Stimulated activated naive B cell treated with anti-CD40 and anti-IgM and Interleukin-4, amounts not matched to agents 10 μg/mL and 1 μg/mL and 100 μg/mL, for 72 hours (primary cell): ENCODE data around the gene RAC3.
A peak's percentile ranks its signal among the peaks of the same experiment; 100 is the strongest.

Experiments
- ATAC-seq, 2 donors: fragments of 150-1000 bp; cut with Tn5 transposase; replicated peaks; 2 replicates each; pipeline ENCODE4 v1.10.0; 2021; ENCODE audit warnings: moderate library complexity in 1 of 2
- DNase-seq: peaks from one replicate; pipeline ENCODE4 v3.0.0; 2021
- H3K27ac Mint-ChIP-seq: one replicate; pipeline ENCODE4 v1.8.0; 2022; ENCODE audit warnings: mild to moderate bottlenecking, mixed read lengths
- H3K27me3 Mint-ChIP-seq, 2 donors: one replicate each; pipeline ENCODE4 v1.8.0; 2022; ENCODE audit warnings: mixed read lengths in 2 of 2
- H3K36me3 Mint-ChIP-seq, 2 donors: one replicate each; pipeline ENCODE4 v1.8.0; 2022; ENCODE audit warnings: mixed read lengths in 2 of 2, mild to moderate bottlenecking in 1 of 2
- H3K4me1 Mint-ChIP-seq, 2 donors: one replicate each; pipeline ENCODE4 v1.8.0; 2022; ENCODE audit warnings: mixed read lengths in 2 of 2, mild to moderate bottlenecking in 1 of 2
- H3K4me3 Mint-ChIP-seq, 2 donors: one replicate each; pipeline ENCODE4 v1.8.0; 2022; ENCODE audit warnings: mild to moderate bottlenecking in 2 of 2, mixed read lengths in 2 of 2, moderate library complexity in 1 of 2
- H3K9me3 Mint-ChIP-seq, 2 donors: one replicate each; pipeline ENCODE4 v1.8.0; 2022; ENCODE audit warnings: mixed read lengths in 2 of 2, mild to moderate bottlenecking in 1 of 2

Gene RAC3

DNA sequence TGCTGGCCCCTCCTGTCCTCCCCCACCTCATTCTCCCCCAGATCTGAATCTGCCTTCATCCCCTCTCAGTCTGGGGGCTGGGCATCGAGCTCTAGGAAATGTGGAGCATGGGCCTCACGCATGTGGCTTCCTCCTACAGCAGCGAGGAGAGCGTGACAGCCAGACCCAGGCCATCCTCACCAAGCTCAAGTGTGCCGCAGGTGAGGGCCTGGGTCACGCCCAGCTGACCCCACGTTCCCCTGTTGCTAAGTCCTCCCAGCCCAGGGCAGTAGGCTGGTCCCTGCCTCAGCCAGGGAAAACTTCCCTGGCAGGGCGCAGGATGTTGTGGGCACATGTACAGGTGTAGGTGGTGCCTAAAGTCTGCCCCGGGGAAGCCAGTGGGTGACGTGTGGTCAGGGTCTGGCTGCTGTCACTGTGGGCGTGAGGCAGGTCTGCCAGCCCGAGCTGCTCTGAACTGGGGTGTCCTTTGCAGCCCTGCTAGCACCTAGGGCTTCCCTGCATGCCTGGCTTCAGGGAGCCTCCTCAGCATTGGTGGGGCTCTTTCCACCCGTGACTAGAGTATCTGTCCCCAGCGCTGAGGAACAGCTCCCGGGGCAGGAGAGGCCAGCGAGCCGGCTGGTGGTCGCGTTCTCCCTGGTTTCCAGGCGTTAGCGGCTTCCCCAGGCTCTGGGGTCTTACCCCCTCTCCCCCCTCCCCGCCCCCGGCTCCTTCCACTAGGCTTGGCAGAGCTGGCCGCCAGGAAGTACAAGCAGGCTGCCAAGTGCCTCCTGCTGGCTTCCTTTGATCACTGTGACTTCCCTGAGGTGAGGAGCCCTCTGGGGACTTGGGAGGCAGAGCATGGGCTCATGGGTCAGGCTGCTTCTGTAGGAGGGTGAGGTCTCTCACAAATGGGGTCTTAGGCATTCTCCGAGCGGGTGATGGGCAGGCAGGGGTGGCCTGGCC, 23.8 kb downstream of the RAC3 start:
- peaks cover 19 to 26% of the 10 kb centered on the region in 2 donors for H3K36me3 Mint-ChIP-seq
- H3K4me3 Mint-ChIP-seq = peak overlapping the region in 1 of 2 donors; percentile 29
- H3K4me1 Mint-ChIP-seq = peaks cover 15 to 34% of the 10 kb centered on the region in 2 donors
- no peaks in the 10 kb centered on the region for H3K9me3 Mint-ChIP-seq
- no peaks in the 10 kb centered on the region for H3K27me3 Mint-ChIP-seq
- peak overlapping the region; percentile 89 for H3K27ac Mint-ChIP-seq
- no peak for ATAC-seq
- no peak for DNase-seq

DNA sequence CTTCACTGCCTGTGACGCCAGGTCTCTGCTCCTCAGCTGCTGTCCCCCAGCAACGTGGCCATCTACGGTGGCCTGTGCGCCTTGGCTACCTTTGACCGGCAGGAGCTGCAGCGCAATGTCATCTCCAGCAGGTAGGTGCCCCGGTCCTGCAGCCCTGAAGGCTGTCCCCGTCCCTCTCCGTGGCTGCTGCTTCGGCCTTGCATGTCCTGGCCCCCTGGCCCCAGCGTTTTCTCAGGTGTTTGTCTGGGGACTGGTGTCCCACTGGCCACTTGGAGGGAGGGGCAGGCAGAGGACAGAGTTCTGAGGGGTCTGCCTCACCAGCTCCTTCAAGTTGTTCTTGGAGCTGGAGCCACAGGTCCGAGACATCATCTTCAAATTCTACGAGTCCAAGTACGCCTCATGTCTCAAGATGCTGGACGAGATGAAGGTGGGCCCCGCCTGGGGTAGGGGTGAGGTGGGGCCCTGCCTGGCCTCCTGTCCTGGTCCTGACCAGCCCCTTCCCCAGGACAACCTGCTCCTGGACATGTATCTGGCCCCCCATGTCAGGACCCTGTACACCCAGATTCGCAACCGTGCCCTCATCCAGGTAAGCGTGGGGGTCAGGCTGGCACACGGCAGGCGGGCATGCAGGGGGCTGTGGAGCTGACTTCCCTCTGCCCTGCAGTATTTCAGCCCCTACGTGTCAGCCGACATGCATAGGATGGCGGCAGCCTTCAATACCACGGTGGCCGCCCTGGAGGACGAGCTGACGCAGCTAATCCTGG, 24.7 kb downstream of the RAC3 start:
- no peak overlapping the region for H3K4me3 Mint-ChIP-seq
- H3K9me3 Mint-ChIP-seq = no peaks in the 10 kb centered on the region
- H3K27me3 Mint-ChIP-seq = no peaks in the 10 kb centered on the region
- H3K4me1 Mint-ChIP-seq = peaks cover 10 to 32% of the 10 kb centered on the region in 2 donors
- H3K36me3 Mint-ChIP-seq = peaks cover 20 to 31% of the 10 kb centered on the region in 2 donors
- DNase-seq = no peak
- H3K27ac Mint-ChIP-seq = no peak overlapping the region
- ATAC-seq = no peak

DNA sequence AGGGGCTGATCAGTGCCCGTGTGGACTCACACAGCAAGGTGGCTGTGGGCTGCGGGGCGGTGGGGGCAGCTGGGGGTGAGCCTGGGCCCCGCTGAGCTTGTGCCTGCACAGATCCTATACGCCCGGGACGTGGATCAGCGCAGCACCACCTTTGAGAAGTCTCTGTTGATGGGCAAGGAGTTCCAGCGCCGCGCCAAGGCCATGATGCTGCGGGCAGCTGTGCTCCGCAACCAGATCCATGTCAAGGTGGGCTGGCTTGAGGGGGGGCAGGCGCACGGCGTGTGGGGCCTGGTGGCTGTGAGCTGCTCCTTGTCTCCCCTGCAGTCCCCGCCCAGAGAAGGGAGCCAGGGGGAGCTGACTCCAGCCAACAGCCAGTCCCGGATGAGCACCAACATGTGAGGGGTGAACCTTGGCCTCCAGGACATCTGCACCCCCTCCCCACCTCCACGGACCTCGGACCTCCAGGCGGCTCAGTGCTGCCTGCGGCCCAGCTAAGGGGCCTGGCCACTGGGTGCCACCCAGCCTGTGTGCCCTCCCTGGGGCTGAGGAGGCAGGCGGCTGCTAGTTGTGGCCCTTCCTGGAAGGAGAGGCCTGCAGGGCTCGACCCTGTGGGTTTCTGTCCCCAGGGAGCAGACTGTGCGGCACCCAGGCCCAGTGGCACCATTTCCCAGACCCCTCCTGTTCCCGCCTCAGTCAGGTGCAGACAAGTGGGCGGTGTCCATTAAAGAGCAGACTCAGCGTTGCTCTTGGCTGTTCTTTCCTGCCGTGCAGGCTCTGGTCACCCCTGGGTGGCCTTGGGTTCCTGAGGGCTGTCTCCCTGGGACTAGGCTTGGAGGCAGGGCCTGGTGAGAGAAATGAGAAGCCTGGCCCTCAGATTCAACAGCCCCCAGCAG, 25.5 kb downstream of the RAC3 start:
- Mint-ChIP-seq H3K27me3 (no peaks in the 10 kb centered on the region), H3K9me3 (no peaks in the 10 kb centered on the region), H3K36me3 (peaks cover 20 to 32% of the 10 kb centered on the region in 2 donors), H3K27ac (peak overlapping the region; percentile 59), H3K4me1 (peaks cover 10 to 34% of the 10 kb centered on the region in 2 donors), H3K4me3 (no peak overlapping the region)
- no peak for DNase-seq
- ATAC-seq = no peak

- Mint-ChIP-seq H3K36me3 (peaks cover 20 to 34% of the 10 kb centered on the region in 2 donors), H3K4me1 (peaks cover 6 to 26% of the 10 kb centered on the region in 2 donors), H3K27me3 (no peaks in the 10 kb centered on the region), H3K4me3 (no peak overlapping the region), H3K27ac (peak overlapping the region; percentile 56), H3K9me3 (no peaks in the 10 kb centered on the region)
- ATAC-seq (no peak), DNase-seq (no peak)
Observed at GRCh38 chr17:82058230-82058854, 26.9 kb downstream of the RAC3 start.

- Mint-ChIP-seq H3K27me3 (no peaks in the 10 kb centered on the region), H3K4me3 (no peak overlapping the region), H3K36me3 (peaks cover 20 to 34% of the 10 kb centered on the region in 2 donors), H3K4me1 (peaks cover 4 to 22% of the 10 kb centered on the region in 2 donors), H3K9me3 (no peaks in the 10 kb centered on the region), H3K27ac (peak overlapping the region; percentile 56)
- DNase-seq = no peak
- no peak for ATAC-seq
Observed at GRCh38 chr17:82058855-82059249, 27.4 kb downstream of the RAC3 start.

GRCh38 chr17:82059272-82060000, 28.0 kb downstream of the RAC3 start:
- DNase-seq (no peak), ATAC-seq (no peak)
- Mint-ChIP-seq H3K27ac (no peak overlapping the region), H3K27me3 (no peaks in the 10 kb centered on the region), H3K4me3 (no peak overlapping the region), H3K4me1 (peaks cover 7 to 22% of the 10 kb centered on the region in 2 donors), H3K9me3 (no peaks in the 10 kb centered on the region), H3K36me3 (peaks cover 20 to 34% of the 10 kb centered on the region in 2 donors)

DNA sequence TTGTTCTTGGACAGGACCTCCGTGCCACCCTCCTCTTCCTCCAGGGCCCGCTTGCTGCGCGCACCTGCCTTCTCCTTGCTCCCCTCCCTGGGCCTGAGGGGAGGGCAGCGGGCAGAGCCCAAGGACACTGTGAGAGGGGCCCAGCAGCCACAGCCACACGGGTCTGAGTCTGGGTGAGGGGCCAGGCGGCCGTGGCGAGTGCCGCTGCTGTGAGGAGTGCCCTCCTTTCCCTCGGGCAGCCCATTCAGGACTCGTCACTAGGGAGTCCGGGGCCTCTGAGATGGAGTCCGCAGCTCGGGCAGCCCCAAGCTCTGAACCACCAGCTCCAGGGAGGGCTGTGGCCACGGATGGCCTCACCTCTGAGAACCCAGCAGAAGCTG, 28.5 kb downstream of the RAC3 start:
- Mint-ChIP-seq H3K36me3 (peaks cover 18 to 31% of the 10 kb centered on the region in 2 donors), H3K4me3 (no peak overlapping the region), H3K27me3 (no peaks in the 10 kb centered on the region), H3K27ac (peak overlapping the region; percentile 37), H3K4me1 (peaks cover 7 to 26% of the 10 kb centered on the region in 2 donors), H3K9me3 (no peaks in the 10 kb centered on the region)
- DNase-seq (no peak), ATAC-seq (no peak)

DNA sequence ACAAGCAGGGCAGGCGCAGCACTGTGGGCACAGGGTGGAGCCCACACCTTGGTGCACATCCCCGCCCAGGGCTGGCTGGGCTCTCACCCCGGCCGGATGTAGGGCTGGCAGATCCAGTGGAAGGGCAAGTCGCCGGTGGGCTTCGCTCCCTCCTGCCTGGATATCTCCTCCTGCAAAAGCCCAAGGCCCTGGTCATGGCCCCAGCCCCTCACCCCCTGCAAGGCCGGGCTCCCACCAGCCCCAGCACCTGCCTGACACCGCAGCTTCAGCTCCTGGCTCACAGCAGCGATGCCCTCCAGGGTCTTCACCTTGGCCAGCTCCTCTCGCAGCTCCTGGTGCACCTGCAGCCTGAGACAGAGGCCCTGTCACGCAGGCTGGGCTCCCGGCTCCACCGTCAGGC, 29.1 kb downstream of the RAC3 start:
- Mint-ChIP-seq H3K4me3 (no peak overlapping the region), H3K27me3 (no peaks in the 10 kb centered on the region), H3K4me1 (peaks cover 5 to 26% of the 10 kb centered on the region in 2 donors), H3K36me3 (peaks cover 16 to 28% of the 10 kb centered on the region in 2 donors), H3K9me3 (no peaks in the 10 kb centered on the region), H3K27ac (peak overlapping the region; percentile 42)
- ATAC-seq (no peak), DNase-seq (no peak)

GRCh38 chr17:82061047-82061925, 29.8 kb downstream of the RAC3 start:
- DNase-seq (no peak), ATAC-seq (no peak)
- Mint-ChIP-seq H3K36me3 (peaks cover 12 to 24% of the 10 kb centered on the region in 2 donors), H3K4me1 (peaks cover 5 to 30% of the 10 kb centered on the region in 2 donors), H3K9me3 (no peaks in the 10 kb centered on the region), H3K4me3 (no peak overlapping the region), H3K27me3 (no peaks in the 10 kb centered on the region), H3K27ac (peak overlapping the region; percentile 51)

- DNase-seq = no peak
- H3K4me3 Mint-ChIP-seq = no peak overlapping the region
- no peak for ATAC-seq
- no peaks in the 10 kb centered on the region for H3K27me3 Mint-ChIP-seq
- H3K9me3 Mint-ChIP-seq = no peaks in the 10 kb centered on the region
- peak overlapping the region; percentile 77 for H3K27ac Mint-ChIP-seq
- H3K36me3 Mint-ChIP-seq = peaks cover 12 to 24% of the 10 kb centered on the region in 2 donors
- H3K4me1 Mint-ChIP-seq = peaks cover 5 to 34% of the 10 kb centered on the region in 2 donors
Observed at GRCh38 chr17:82062076-82062983, 30.9 kb downstream of the RAC3 start.

- H3K27ac Mint-ChIP-seq = no peak overlapping the region
- no peak for DNase-seq
- peaks cover 8 to 20% of the 10 kb centered on the region in 2 donors for H3K36me3 Mint-ChIP-seq
- H3K9me3 Mint-ChIP-seq = no peaks in the 10 kb centered on the region
- no peak for ATAC-seq
- no peak overlapping the region for H3K4me3 Mint-ChIP-seq
- peaks cover 5 to 34% of the 10 kb centered on the region in 2 donors for H3K4me1 Mint-ChIP-seq
- H3K27me3 Mint-ChIP-seq = no peaks in the 10 kb centered on the region
Observed at GRCh38 chr17:82062984-82063368, 31.5 kb downstream of the RAC3 start.
